ENCODE data around the gene GID8. TPM values are rescaled to one million over a fixed set of nuclear protein-coding genes. Genes with fewer than 3 reads are reported as not detected.

GID8 gene
- total RNA-seq, 1 donor from 2014 or later, result 48.7 TPM

GRCh38 chr20:62928246-62928939 lies 9.6 kb upstream of the GID8 start:
- DNase-seq (ENCODE audit: low spot score), result no peak
- H3K9ac ChIP-seq, result no peak overlapping the region
- H3K27me3 ChIP-seq, result no peaks in the 10 kb centered on the region
- peaks cover 26% of the 10 kb centered on the region for H3K4me1 ChIP-seq
- peaks cover 62% of the 10 kb centered on the region for H3F3A ChIP-seq (ENCODE audit: low read depth)
- Mint-ChIP-seq H3K9me3 (no peaks in the 10 kb centered on the region), H3K27ac (no peak overlapping the region), H3K27me3 (ENCODE audit: insufficient read depth, low read depth) (peaks cover 2% of the 10 kb centered on the region), H3K4me3 (peak overlapping the region; percentile 84), H3K4me1 (peaks cover 48% of the 10 kb centered on the region), H3K36me3 (peaks cover 2% of the 10 kb centered on the region)
- H3K9me3 ChIP-seq (ENCODE audit: low read depth), result no peaks in the 10 kb centered on the region
- no peaks in the 10 kb centered on the region for H3K36me3 ChIP-seq
- H3K79me2 ChIP-seq (ENCODE audit: low read depth), result peaks cover 98% of the 10 kb centered on the region
- H4K20me1 ChIP-seq (ENCODE audit: low read depth), result peaks cover 95% of the 10 kb centered on the region
- H3K4me3 ChIP-seq, result peak overlapping the region; percentile 42
- no peak overlapping the region for H2AFZ ChIP-seq (replicated peaks)
- TF ChIP-seq EZH2phosphoT487 (IDR thresholded peaks at IDR 0.05), result no peak
- no peak for TF ChIP-seq CTCF (IDR thresholded peaks at IDR 0.05)
- no peak for TF ChIP-seq EZH2 (IDR thresholded peaks at IDR 0.05)
- H3K27ac ChIP-seq, result no peak overlapping the region
- H3K4me2 ChIP-seq, result peak overlapping the region; percentile 83

- peak overlapping the region; percentile 83 for H3K4me2 ChIP-seq
- H3K27me3 Mint-ChIP-seq (ENCODE audit: insufficient read depth, low read depth), result peaks cover 2% of the 10 kb centered on the region
Measured at GRCh38 chr20:62929051-62929538, 8.9 kb upstream of the GID8 start.

GRCh38 chr20:62931464-62931863 lies 6.5 kb upstream of the GID8 start:
- no peak overlapping the region for H3K4me2 ChIP-seq
- H3K27ac Mint-ChIP-seq, result no peak overlapping the region
- H3K4me1 Mint-ChIP-seq, result peaks cover 29% of the 10 kb centered on the region
- H3K36me3 Mint-ChIP-seq, result peaks cover 2% of the 10 kb centered on the region
- no peak overlapping the region for H3K4me3 ChIP-seq
- H3K36me3 ChIP-seq, result no peaks in the 10 kb centered on the region
- H2AFZ ChIP-seq (replicated peaks), result no peak overlapping the region
- no peak for DNase-seq (ENCODE audit: low spot score)
- H3K79me2 ChIP-seq (ENCODE audit: low read depth), result peaks cover 100% of the 10 kb centered on the region
- TF ChIP-seq EZH2 (IDR thresholded peaks at IDR 0.05) (no peak), EZH2phosphoT487 (IDR thresholded peaks at IDR 0.05) (no peak), CTCF (IDR thresholded peaks at IDR 0.05) (no peak)
- H3F3A ChIP-seq (ENCODE audit: low read depth), result peaks cover 74% of the 10 kb centered on the region
- H3K9ac ChIP-seq, result no peak overlapping the region
- H4K20me1 ChIP-seq (ENCODE audit: low read depth), result peaks cover 100% of the 10 kb centered on the region
- H3K27me3 Mint-ChIP-seq (ENCODE audit: insufficient read depth, low read depth), result peaks cover 2% of the 10 kb centered on the region
- no peaks in the 10 kb centered on the region for H3K9me3 Mint-ChIP-seq
- no peaks in the 10 kb centered on the region for H3K27me3 ChIP-seq
- H3K4me1 ChIP-seq, result peaks cover 24% of the 10 kb centered on the region
- no peak overlapping the region for H3K4me3 Mint-ChIP-seq
- no peak overlapping the region for H3K27ac ChIP-seq
- H3K9me3 ChIP-seq (ENCODE audit: low read depth), result no peaks in the 10 kb centered on the region

More at GRCh38 chr20:62929051-62929538, 8.9 kb upstream of the GID8 start:
- Histone ChIP-seq H3K4me3 (peak overlapping the region; percentile 42), H3K4me1 (peaks cover 23% of the 10 kb centered on the region), H3K9me3 (ENCODE audit: low read depth) (no peaks in the 10 kb centered on the region), H2AFZ (replicated peaks) (no peak overlapping the region), H3K27me3 (no peaks in the 10 kb centered on the region), H3K9ac (no peak overlapping the region), H3K79me2 (ENCODE audit: low read depth) (peaks cover 98% of the 10 kb centered on the region), H4K20me1 (ENCODE audit: low read depth) (peaks cover 95% of the 10 kb centered on the region), H3K27ac (no peak overlapping the region), H3F3A (ENCODE audit: low read depth) (peaks cover 62% of the 10 kb centered on the region), H3K36me3 (no peaks in the 10 kb centered on the region)
- H3K4me1 Mint-ChIP-seq, result peaks cover 44% of the 10 kb centered on the region
- H3K9me3 Mint-ChIP-seq, result no peaks in the 10 kb centered on the region
- H3K27ac Mint-ChIP-seq, result no peak overlapping the region
- TF ChIP-seq EZH2 (IDR thresholded peaks at IDR 0.05), result no peak
- no peak for TF ChIP-seq CTCF (IDR thresholded peaks at IDR 0.05)
- no peak for TF ChIP-seq EZH2phosphoT487 (IDR thresholded peaks at IDR 0.05)
- DNase-seq (ENCODE audit: low spot score), result peak; percentile 75
- peak overlapping the region; percentile 84 for H3K4me3 Mint-ChIP-seq
- peaks cover 2% of the 10 kb centered on the region for H3K36me3 Mint-ChIP-seq

Data from neural progenitor cell (in vitro differentiated cells).